PC-9 (cell line): ENCODE data around the gene BGLAP.

Experiments
- EZH2 ChIP-seq: fragments of 200-600 bp; sonication (generic); IDR thresholded peaks from 2 replicates; pipeline ENCODE4 v1.8.0; 2017; ENCODE audit warnings: antibody characterized with exemption, low read depth
- TF ChIP-seq, protein P1 (sequence below): fragments of 200-600 bp; sonication (generic); conservative IDR thresholded peaks from 2 replicates; pipeline ENCODE4 v1.6.1; 2017; ENCODE audit warnings: mixed run types, antibody characterized with exemption, mild to moderate bottlenecking, moderate library complexity

DNA sequence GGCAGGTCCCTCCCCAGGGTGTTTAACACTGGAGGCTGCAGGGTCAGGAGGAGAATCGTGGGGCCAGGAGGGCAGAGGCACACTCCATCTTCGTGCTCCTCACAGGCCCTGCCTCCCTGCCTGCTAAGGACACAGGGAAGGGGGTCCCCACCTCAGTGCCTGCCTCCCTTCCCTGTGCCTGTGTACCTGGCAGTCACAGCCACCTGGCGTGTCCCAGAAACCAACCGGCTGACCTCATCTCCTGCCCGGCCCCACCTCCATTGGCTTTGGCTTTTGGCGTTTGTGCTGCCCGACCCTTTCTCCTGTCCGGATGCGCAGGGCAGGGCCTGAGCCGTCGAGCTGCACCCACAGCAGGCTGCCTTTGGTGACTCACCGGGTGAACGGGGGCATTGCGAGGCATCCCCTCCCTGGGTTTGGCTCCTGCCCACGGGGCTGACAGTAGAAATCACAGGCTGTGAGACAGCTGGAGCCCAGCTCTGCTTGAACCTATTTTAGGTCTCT lies 623 bp upstream of the BGLAP start:
- TF ChIP-seq, protein P1, sequence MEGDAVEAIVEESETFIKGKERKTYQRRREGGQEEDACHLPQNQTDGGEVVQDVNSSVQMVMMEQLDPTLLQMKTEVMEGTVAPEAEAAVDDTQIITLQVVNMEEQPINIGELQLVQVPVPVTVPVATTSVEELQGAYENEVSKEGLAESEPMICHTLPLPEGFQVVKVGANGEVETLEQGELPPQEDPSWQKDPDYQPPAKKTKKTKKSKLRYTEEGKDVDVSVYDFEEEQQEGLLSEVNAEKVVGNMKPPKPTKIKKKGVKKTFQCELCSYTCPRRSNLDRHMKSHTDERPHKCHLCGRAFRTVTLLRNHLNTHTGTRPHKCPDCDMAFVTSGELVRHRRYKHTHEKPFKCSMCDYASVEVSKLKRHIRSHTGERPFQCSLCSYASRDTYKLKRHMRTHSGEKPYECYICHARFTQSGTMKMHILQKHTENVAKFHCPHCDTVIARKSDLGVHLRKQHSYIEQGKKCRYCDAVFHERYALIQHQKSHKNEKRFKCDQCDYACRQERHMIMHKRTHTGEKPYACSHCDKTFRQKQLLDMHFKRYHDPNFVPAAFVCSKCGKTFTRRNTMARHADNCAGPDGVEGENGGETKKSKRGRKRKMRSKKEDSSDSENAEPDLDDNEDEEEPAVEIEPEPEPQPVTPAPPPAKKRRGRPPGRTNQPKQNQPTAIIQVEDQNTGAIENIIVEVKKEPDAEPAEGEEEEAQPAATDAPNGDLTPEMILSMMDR: no peak
- TF ChIP-seq EZH2: no peak
